ENCODE measurements around the gene CRTC3.

Gene CRTC3

DNA sequence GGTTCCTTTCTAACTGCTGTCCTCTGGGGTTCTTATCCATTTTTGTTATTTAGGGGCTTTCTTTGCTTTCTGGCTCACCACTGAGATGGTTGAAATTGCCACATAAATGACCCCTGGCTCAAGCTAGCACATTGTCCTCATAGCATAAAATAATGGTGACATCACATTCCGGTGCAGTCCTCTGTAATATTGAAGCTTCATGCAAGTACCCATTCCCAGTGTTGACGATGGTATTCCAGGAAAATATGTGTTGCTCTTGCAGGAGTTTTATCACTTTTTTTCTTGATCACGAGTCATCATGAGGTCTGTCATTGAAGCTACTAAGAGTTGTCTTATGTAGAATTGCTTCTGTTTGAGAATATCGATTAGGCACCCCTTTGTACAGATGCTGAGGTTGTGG lies 56.1 kb downstream of the CRTC3 start:
- Histone ChIP-seq H3K9ac (ENCODE audit: low read depth, low read length) (no peak overlapping the region), H3K4me1 (ENCODE audit: control insufficient read depth, insufficient read depth, low read length) (peaks cover 24% of the 10 kb centered on the region), H3K4me3 (ENCODE audit: low read depth, low read length) (no peak overlapping the region), H3K36me3 (ENCODE audit: control insufficient read depth, insufficient read depth, low read length) (no peaks in the 10 kb centered on the region), H3K9me3 (ENCODE audit: control insufficient read depth, insufficient read depth, low read length) (no peaks in the 10 kb centered on the region), H3K27me3 (ENCODE audit: control insufficient read depth, insufficient read depth, low read length) (peaks cover 42% of the 10 kb centered on the region)

DNA sequence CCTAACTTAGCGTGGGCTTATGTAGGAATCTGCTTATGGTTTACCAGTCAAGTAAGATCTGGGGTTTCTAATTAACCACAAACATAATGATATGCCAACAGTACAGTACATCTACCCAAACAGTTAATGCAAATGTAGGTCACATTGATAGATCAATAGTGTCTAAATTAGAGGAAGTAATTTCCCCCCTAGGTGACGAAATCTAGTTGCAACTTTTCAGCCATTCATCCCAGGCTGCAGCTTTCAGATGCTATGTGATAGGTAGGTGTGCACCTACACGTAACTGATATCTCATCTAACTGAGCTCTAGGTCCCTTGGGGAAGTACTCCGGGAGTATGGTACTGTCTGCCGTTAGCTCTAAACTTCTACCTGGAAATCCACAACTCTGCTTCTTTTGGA lies 57.2 kb downstream of the CRTC3 start:
- Histone ChIP-seq H3K27me3 (ENCODE audit: control insufficient read depth, insufficient read depth, low read length) (peaks cover 42% of the 10 kb centered on the region), H3K9me3 (ENCODE audit: control insufficient read depth, insufficient read depth, low read length) (no peaks in the 10 kb centered on the region), H3K9ac (ENCODE audit: low read depth, low read length) (no peak overlapping the region), H3K4me3 (ENCODE audit: low read depth, low read length) (no peak overlapping the region), H3K36me3 (ENCODE audit: control insufficient read depth, insufficient read depth, low read length) (no peaks in the 10 kb centered on the region), H3K4me1 (ENCODE audit: control insufficient read depth, insufficient read depth, low read length) (peaks cover 16% of the 10 kb centered on the region)

DNA sequence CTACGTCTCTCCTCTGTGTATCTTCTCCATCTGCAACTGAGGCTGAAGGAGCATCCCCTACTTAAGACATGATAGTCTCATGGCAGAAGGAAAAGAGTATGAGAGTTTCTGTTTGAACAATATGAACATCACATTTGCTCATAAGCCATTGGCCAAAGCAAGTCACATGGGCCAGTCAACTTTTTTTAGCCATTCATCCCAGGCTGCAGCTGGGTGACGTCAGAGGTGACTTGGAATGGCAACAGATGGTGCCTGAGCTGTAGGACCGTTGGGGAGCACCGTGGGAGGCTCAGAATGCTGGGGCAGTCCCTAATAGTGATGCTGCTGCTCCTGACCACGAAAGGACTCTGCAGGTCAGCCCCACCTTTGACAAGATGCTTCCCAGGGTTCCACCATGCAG lies 58.7 kb downstream of the CRTC3 start:
- Histone ChIP-seq H3K9ac (ENCODE audit: low read depth, low read length) (no peak overlapping the region), H3K9me3 (ENCODE audit: control insufficient read depth, insufficient read depth, low read length) (no peaks in the 10 kb centered on the region), H3K27me3 (ENCODE audit: control insufficient read depth, insufficient read depth, low read length) (peaks cover 34% of the 10 kb centered on the region), H3K36me3 (ENCODE audit: control insufficient read depth, insufficient read depth, low read length) (no peaks in the 10 kb centered on the region), H3K4me3 (ENCODE audit: low read depth, low read length) (no peak overlapping the region), H3K4me1 (ENCODE audit: control insufficient read depth, insufficient read depth, low read length) (peaks cover 5% of the 10 kb centered on the region)

DNA sequence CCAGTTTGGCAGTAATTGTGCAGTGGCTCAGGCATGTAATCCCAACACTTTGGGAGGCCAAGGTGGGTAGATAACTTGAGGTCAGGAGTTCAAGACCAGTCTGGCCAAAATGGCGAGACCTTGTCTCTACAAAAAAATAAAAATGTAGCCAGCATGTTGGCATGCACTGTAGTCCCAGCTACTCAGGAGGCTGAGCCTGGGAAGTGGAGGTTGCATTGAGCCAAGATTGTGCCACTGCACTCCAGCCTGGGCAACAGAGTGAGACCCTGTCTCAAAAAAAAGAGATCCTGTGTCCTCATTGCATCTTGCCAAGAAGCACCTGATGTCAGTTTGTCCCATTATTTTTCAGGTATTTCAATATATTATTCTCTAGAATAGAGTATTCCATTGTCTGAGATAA lies 61.8 kb downstream of the CRTC3 start:
- no peak overlapping the region for H3K9ac ChIP-seq (ENCODE audit: low read depth, low read length)
- H3K9me3 ChIP-seq (ENCODE audit: control insufficient read depth, insufficient read depth, low read length) = no peaks in the 10 kb centered on the region
- H3K36me3 ChIP-seq (ENCODE audit: control insufficient read depth, insufficient read depth, low read length) = no peaks in the 10 kb centered on the region
- no peak overlapping the region for H3K4me3 ChIP-seq (ENCODE audit: low read depth, low read length)
- H3K27me3 ChIP-seq (ENCODE audit: control insufficient read depth, insufficient read depth, low read length) = peaks cover 12% of the 10 kb centered on the region
- peaks cover 2% of the 10 kb centered on the region for H3K4me1 ChIP-seq (ENCODE audit: control insufficient read depth, insufficient read depth, low read length)

DNA sequence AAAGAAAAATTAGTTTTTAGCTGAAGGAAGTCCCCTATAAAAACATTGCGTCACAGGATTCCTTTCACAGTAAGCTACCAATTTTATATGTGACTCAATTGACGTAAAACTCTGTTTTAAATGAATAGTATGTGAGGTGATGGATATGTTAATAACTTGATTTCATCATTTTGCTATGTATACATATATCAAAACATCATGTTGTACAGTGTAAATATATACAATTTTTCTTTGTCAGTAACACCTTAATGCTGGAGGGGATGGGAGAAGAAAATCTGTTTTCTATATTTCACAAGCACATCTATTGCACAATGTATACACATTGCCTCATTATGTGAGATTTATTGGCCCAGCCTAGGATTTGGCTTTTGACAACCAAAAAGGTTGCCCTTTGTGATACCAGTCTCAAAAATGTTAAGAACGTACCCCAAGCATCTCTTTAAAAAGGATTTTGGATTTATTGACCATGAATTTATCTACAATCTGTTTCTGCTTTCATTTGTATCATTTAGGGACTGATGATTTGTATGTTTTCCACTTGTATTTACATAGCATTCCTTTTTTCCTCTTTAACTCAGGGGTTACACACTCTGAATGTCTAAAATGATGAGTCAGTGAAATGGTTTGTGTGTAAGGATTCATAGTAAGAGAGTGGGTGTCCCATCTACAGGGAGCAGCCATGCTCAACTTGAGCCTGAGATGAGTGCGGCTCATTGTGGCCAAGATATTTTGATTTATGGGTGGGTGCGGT lies 62.6 kb downstream of the CRTC3 start:
- no peak overlapping the region for H3K4me3 ChIP-seq (ENCODE audit: low read depth, low read length)
- H3K27me3 ChIP-seq (ENCODE audit: control insufficient read depth, insufficient read depth, low read length) = peaks cover 4% of the 10 kb centered on the region
- no peaks in the 10 kb centered on the region for H3K36me3 ChIP-seq (ENCODE audit: control insufficient read depth, insufficient read depth, low read length)
- H3K4me1 ChIP-seq (ENCODE audit: control insufficient read depth, insufficient read depth, low read length) = peaks cover 2% of the 10 kb centered on the region
- H3K9me3 ChIP-seq (ENCODE audit: control insufficient read depth, insufficient read depth, low read length) = no peaks in the 10 kb centered on the region
- H3K9ac ChIP-seq (ENCODE audit: low read depth, low read length) = no peak overlapping the region

DNA sequence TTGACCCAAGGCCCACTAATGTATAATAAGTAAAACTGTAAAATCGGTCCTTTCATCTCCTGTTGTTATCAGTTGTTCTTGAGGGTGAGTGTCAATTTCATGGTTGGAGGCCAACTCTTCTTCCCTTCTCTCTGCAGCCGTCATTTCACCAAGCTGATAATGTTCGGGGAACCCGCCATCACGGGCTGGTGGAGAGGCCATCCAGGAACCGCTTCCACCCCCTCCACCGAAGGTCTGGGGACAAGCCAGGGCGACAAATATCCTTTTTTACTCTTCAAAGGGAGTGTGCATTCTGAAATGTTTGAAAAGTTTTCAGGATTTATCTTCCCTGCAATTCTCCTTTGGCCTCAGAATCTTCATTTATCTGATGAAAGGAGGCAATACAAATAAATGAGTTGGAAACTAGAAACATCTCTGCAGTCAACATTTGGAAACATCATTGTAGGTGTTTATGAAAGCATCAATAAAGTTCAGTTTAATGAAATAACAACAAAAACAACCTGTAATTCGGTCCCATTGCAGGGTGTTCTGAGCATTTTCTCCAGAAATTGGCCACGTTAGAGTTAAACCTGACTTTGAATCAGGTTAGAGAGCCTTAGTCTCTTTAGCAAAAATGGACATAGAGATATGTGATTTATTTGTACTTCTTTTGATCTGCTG lies 63.9 kb downstream of the CRTC3 start:
- Histone ChIP-seq H3K9ac (ENCODE audit: low read depth, low read length) (no peak overlapping the region), H3K4me1 (ENCODE audit: control insufficient read depth, insufficient read depth, low read length) (peaks cover 5% of the 10 kb centered on the region), H3K36me3 (ENCODE audit: control insufficient read depth, insufficient read depth, low read length) (no peaks in the 10 kb centered on the region), H3K4me3 (ENCODE audit: low read depth, low read length) (no peak overlapping the region), H3K27me3 (ENCODE audit: control insufficient read depth, insufficient read depth, low read length) (no peaks in the 10 kb centered on the region), H3K9me3 (ENCODE audit: control insufficient read depth, insufficient read depth, low read length) (no peaks in the 10 kb centered on the region)

DNA sequence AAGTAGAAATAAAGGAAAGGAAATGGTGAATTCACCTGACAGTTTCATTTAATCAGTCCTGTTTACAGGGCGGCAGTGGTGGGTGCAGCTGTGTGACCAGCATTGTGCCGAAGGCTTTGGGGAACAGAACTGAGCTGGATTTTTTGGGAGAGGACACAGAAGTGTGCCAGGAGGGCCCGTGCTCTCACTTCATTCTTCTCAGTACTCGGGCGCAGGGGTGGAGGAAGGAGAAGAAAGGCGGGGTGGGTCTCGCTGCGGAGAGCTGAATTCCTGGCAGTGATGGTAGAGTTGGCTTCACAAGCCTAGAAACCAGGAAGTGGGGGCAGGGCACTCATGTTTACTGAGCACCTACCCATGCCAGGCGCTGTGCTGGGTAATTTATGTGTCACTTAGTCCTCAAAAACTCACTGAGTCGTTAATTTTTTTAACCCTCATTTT lies 64.6 kb downstream of the CRTC3 start:
- Histone ChIP-seq H3K9me3 (ENCODE audit: control insufficient read depth, insufficient read depth, low read length) (no peaks in the 10 kb centered on the region), H3K9ac (ENCODE audit: low read depth, low read length) (no peak overlapping the region), H3K4me3 (ENCODE audit: low read depth, low read length) (no peak overlapping the region), H3K4me1 (ENCODE audit: control insufficient read depth, insufficient read depth, low read length) (peaks cover 5% of the 10 kb centered on the region), H3K27me3 (ENCODE audit: control insufficient read depth, insufficient read depth, low read length) (no peaks in the 10 kb centered on the region), H3K36me3 (ENCODE audit: control insufficient read depth, insufficient read depth, low read length) (no peaks in the 10 kb centered on the region)

DNA sequence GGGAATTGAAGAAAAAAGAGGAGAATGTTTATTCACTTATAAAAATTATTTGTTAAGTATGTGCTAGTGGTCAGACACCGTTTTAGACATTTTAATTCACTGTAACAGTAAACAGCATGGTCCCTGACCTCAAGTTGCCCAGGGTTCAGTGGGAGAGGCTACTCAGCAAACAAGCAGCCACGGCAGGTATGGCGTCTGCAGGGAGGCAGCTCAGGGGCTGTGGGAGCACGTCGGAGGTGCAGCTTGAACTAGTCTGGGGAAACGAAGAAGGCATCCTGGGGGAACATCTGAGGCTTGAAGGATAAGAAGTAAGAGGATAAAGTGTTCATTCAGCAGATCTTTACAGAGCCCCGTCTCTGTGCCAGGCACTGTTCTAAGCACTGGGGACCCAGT lies 66.0 kb downstream of the CRTC3 start:
- Histone ChIP-seq H3K4me1 (ENCODE audit: control insufficient read depth, insufficient read depth, low read length) (peaks cover 5% of the 10 kb centered on the region), H3K36me3 (ENCODE audit: control insufficient read depth, insufficient read depth, low read length) (no peaks in the 10 kb centered on the region), H3K27me3 (ENCODE audit: control insufficient read depth, insufficient read depth, low read length) (no peaks in the 10 kb centered on the region), H3K9ac (ENCODE audit: low read depth, low read length) (no peak overlapping the region), H3K4me3 (ENCODE audit: low read depth, low read length) (no peak overlapping the region), H3K9me3 (ENCODE audit: control insufficient read depth, insufficient read depth, low read length) (no peaks in the 10 kb centered on the region)

DNA sequence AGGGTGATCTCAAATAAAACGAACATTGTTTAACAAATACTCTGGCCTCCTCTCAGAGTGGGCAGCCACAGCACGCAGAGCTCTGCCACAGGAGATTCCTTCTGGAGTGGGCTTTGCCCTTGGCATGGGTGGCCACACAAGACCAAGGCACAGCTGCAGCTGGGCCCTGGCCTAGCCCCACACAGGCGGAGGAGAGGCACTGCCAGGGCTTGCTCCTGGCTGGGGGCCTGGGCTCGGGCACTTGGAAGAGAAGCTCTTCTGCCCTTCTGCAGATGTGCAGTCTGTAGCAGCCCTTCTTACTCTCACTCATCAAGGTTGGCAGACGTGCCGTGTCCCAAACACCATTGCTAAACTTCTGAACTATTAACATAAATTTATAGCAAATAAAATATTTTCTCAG lies 67.2 kb downstream of the CRTC3 start:
- H3K27me3 ChIP-seq (ENCODE audit: control insufficient read depth, insufficient read depth, low read length) = no peaks in the 10 kb centered on the region
- H3K36me3 ChIP-seq (ENCODE audit: control insufficient read depth, insufficient read depth, low read length) = no peaks in the 10 kb centered on the region
- H3K9ac ChIP-seq (ENCODE audit: low read depth, low read length) = no peak overlapping the region
- no peak overlapping the region for H3K4me3 ChIP-seq (ENCODE audit: low read depth, low read length)
- no peaks in the 10 kb centered on the region for H3K9me3 ChIP-seq (ENCODE audit: control insufficient read depth, insufficient read depth, low read length)
- H3K4me1 ChIP-seq (ENCODE audit: control insufficient read depth, insufficient read depth, low read length) = peaks cover 5% of the 10 kb centered on the region

DNA sequence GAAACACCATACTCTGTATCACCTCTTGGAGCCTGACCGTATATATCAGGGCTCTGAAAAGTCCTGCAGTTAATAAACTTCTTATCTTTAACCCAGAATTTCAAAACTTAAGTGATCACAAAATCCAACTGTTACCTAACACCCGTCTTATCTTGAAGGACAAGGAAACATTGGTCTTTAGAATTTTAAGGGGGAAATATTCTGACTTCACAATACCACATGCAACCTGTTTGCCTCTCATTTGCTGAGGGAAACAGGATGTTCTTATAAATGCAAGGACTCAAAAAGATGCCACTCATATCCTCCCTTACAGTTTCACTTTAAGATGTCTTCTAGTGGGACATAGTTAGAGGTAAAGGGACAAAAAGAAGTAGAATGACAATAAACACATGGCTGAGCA lies 67.9 kb downstream of the CRTC3 start:
- Histone ChIP-seq H3K4me1 (ENCODE audit: control insufficient read depth, insufficient read depth, low read length) (peaks cover 5% of the 10 kb centered on the region), H3K27me3 (ENCODE audit: control insufficient read depth, insufficient read depth, low read length) (no peaks in the 10 kb centered on the region), H3K4me3 (ENCODE audit: low read depth, low read length) (no peak overlapping the region), H3K36me3 (ENCODE audit: control insufficient read depth, insufficient read depth, low read length) (no peaks in the 10 kb centered on the region), H3K9ac (ENCODE audit: low read depth, low read length) (no peak overlapping the region), H3K9me3 (ENCODE audit: control insufficient read depth, insufficient read depth, low read length) (no peaks in the 10 kb centered on the region)

DNA sequence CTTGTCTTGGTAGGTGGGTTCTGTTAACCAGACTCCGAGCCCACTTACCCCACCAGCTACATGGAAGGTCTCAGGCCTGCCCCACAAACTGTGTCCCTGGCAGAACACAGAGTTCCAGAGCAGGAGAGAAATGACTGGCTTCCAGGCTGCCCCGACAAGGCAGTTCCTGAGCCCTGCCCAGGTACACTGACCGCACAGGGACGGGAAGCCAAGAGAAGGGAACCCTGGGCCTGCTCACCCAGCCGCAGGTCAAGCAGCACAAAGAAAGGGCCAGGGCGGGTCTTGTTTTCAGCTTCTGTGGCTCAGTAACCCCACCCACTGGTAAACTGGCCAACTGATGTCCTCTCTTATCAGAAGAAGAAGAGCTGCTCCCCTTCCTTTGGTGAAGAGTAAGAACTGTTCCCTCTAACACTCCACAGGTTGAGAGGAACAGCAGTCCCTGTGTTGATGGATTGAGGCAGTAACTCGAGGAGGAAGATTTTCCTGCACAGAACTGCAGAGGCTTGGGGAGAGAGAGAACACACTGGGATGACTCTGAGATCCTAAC lies 68.4 kb downstream of the CRTC3 start:
- no peaks in the 10 kb centered on the region for H3K27me3 ChIP-seq (ENCODE audit: control insufficient read depth, insufficient read depth, low read length)
- no peak overlapping the region for H3K4me3 ChIP-seq (ENCODE audit: low read depth, low read length)
- no peaks in the 10 kb centered on the region for H3K36me3 ChIP-seq (ENCODE audit: control insufficient read depth, insufficient read depth, low read length)
- H3K9ac ChIP-seq (ENCODE audit: low read depth, low read length) = no peak overlapping the region
- H3K4me1 ChIP-seq (ENCODE audit: control insufficient read depth, insufficient read depth, low read length) = peaks cover 5% of the 10 kb centered on the region
- no peaks in the 10 kb centered on the region for H3K9me3 ChIP-seq (ENCODE audit: control insufficient read depth, insufficient read depth, low read length)

DNA sequence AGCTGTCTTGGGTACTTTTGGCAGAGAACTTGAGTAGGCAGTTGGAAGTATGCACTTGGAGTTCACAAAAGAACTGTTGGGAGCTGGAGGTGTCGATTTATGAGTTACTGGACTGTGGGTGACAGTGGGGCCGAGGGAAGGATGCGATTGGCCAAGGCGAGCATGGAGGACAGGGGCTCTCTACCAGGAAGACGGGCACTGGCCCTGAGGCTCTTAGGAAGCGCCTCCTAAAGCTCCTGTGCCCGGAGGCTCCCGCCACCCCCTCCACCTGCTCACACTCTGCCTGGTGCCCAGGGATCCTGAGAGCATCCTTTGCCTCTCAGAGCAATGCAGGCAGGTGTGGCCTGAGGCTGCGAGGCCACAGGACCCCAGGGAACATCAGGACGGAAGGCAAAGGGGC lies 69.0 kb downstream of the CRTC3 start:
- no peak overlapping the region for H3K9ac ChIP-seq (ENCODE audit: low read depth, low read length)
- peaks cover 5% of the 10 kb centered on the region for H3K4me1 ChIP-seq (ENCODE audit: control insufficient read depth, insufficient read depth, low read length)
- no peak overlapping the region for H3K4me3 ChIP-seq (ENCODE audit: low read depth, low read length)
- no peaks in the 10 kb centered on the region for H3K27me3 ChIP-seq (ENCODE audit: control insufficient read depth, insufficient read depth, low read length)
- no peaks in the 10 kb centered on the region for H3K9me3 ChIP-seq (ENCODE audit: control insufficient read depth, insufficient read depth, low read length)
- no peaks in the 10 kb centered on the region for H3K36me3 ChIP-seq (ENCODE audit: control insufficient read depth, insufficient read depth, low read length)
